WERI-Rb-1 (cell line): ENCODE data around the gene BACH1.
A peak's percentile ranks its signal among the peaks of the same experiment; 100 is the strongest.

ENCODE experiments used
- DNase-seq: peaks from one replicate; pipeline ENCODE4 v3.0.0-alpha.2; 2020
- H3K27ac ChIP-seq: fragments of 250-450 bp; sonication (Bioruptor Pico); 2 replicates; pipeline ENCODE4 v1.5.1; 2020; ENCODE audit warnings: mild to moderate bottlenecking, moderate library complexity
- H3K27me3 ChIP-seq: fragments of 250-450 bp; sonication (Bioruptor Pico); 2 replicates; pipeline ENCODE4 v1.5.1; 2021; ENCODE audit warnings: mild to moderate bottlenecking, low read depth, moderate library complexity; ENCODE audit not compliant: insufficient read depth, severe bottlenecking
- H3K36me3 ChIP-seq: fragments of 250-450 bp; sonication (Bioruptor Pico); 2 replicates; pipeline ENCODE4 v1.5.1; 2020; ENCODE audit warnings: mild to moderate bottlenecking, moderate library complexity
- H3K4me3 ChIP-seq: 2 replicates; pipeline ENCODE4 v1.5.1; 2011; ENCODE audit warnings: low read depth, mild to moderate bottlenecking, control low read depth, low read length
- H3K9me3 ChIP-seq: fragments of 250-450 bp; sonication (Bioruptor Pico); 2 replicates; pipeline ENCODE4 v1.5.1; 2021; ENCODE audit warnings: mild to moderate bottlenecking, moderate library complexity; ENCODE audit not compliant: severe bottlenecking
- TF ChIP-seq, protein P1 (sequence below): IDR thresholded peaks from 2 replicates; pipeline ENCODE4 v1.5.1; 2011; ENCODE audit warnings: low read depth, mild to moderate bottlenecking, control low read depth, inconsistent platforms, low read length

The BACH1 gene

DNA sequence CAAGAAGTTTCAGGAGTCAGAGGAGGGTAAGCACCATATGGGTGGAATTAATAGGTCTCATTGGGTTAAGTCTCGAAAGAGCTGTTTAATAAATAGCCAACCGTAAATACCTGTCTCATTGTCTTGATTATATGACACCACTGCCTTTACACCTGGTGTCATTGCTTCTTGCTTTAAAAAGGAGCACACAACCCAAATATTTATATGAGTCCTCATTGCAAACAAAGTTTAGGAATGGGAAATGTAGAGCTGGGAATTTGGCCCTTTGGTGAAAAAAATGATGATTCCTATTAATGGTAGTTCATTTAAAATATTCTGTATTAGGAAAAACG, 2.1 kb downstream of the BACH1 start:
- DNase-seq, result peak; percentile 27
- TF ChIP-seq, protein P1, sequence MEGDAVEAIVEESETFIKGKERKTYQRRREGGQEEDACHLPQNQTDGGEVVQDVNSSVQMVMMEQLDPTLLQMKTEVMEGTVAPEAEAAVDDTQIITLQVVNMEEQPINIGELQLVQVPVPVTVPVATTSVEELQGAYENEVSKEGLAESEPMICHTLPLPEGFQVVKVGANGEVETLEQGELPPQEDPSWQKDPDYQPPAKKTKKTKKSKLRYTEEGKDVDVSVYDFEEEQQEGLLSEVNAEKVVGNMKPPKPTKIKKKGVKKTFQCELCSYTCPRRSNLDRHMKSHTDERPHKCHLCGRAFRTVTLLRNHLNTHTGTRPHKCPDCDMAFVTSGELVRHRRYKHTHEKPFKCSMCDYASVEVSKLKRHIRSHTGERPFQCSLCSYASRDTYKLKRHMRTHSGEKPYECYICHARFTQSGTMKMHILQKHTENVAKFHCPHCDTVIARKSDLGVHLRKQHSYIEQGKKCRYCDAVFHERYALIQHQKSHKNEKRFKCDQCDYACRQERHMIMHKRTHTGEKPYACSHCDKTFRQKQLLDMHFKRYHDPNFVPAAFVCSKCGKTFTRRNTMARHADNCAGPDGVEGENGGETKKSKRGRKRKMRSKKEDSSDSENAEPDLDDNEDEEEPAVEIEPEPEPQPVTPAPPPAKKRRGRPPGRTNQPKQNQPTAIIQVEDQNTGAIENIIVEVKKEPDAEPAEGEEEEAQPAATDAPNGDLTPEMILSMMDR, result no peak
- no peaks in the 10 kb centered on the region for H3K27me3 ChIP-seq
- H3K4me3 ChIP-seq, result peak overlapping the region; percentile 97
- H3K9me3 ChIP-seq, result no peaks in the 10 kb centered on the region
- peaks cover 9% of the 10 kb centered on the region for H3K36me3 ChIP-seq
- H3K27ac ChIP-seq, result peak overlapping the region; percentile 93

DNA sequence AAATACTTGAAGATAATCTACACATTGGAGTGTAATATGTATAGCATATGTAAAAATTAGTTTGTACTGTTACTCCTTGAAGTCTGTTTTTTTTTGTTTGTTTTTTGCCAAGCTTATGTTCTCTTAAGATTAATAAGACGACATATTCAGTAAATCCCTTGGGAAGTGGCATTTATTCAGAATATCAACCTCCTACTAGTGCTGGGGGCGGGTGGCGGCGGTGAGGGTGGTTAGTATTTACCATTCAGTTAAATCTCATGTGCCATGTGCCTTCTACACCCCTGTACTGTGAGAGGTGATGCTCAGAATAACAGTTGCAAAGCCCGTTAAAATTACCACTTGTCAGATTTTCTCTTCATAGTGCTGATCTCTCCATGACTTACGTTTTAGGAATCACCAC, 3.0 kb downstream of the BACH1 start:
- Histone ChIP-seq H3K36me3 (peaks cover 14% of the 10 kb centered on the region), H3K4me3 (peak overlapping the region; percentile 97), H3K9me3 (no peaks in the 10 kb centered on the region), H3K27me3 (no peaks in the 10 kb centered on the region), H3K27ac (no peak overlapping the region; the same call in 1 of the 2 replicates)
- TF ChIP-seq, protein P1, result no peak
- DNase-seq, result no peak

GRCh38 chr21:29302359-29302875, 3.7 kb downstream of the BACH1 start:
- no peak overlapping the region for H3K27ac ChIP-seq
- H3K27me3 ChIP-seq, result no peaks in the 10 kb centered on the region
- no peaks in the 10 kb centered on the region for H3K9me3 ChIP-seq
- TF ChIP-seq, protein P1, result no peak
- no peak for DNase-seq
- H3K4me3 ChIP-seq, result no peak overlapping the region
- peaks cover 20% of the 10 kb centered on the region for H3K36me3 ChIP-seq

DNA sequence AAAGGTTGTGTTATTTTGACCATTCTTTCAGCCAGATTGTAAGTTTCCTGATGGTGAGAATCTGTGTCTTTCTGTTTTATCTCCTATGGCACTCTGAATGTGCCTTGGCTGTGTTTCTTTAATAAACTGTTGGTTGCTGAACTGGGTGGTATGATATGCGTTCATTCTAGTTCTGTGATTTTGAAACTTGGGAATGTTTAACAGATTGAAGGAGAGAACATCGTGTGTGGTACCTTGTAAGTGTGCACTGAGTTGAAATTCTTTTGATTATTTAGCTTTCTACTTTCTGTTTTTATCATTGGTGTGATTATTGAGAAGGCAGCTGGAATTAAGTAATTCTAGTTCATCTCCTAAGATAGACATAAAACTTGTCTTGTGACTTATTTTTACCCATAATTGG, 4.6 kb downstream of the BACH1 start:
- Histone ChIP-seq H3K36me3 (peaks cover 20% of the 10 kb centered on the region), H3K27ac (no peak overlapping the region), H3K4me3 (no peak overlapping the region), H3K27me3 (no peaks in the 10 kb centered on the region), H3K9me3 (no peaks in the 10 kb centered on the region)
- TF ChIP-seq, protein P1, result no peak
- no peak for DNase-seq

- peaks cover 16% of the 10 kb centered on the region for H3K36me3 ChIP-seq
- no peaks in the 10 kb centered on the region for H3K9me3 ChIP-seq
- TF ChIP-seq, protein P1, result no peak
- DNase-seq, result no peak
- H3K4me3 ChIP-seq, result no peak overlapping the region
- no peak overlapping the region for H3K27ac ChIP-seq
- H3K27me3 ChIP-seq, result no peaks in the 10 kb centered on the region
Observed at GRCh38 chr21:29304597-29304996, 5.9 kb downstream of the BACH1 start.

- no peak for DNase-seq
- H3K4me3 ChIP-seq, result no peak overlapping the region
- H3K27ac ChIP-seq, result no peak overlapping the region
- no peaks in the 10 kb centered on the region for H3K27me3 ChIP-seq
- TF ChIP-seq, protein P1, result no peak
- peaks cover 19% of the 10 kb centered on the region for H3K36me3 ChIP-seq
- no peaks in the 10 kb centered on the region for H3K9me3 ChIP-seq
Observed at GRCh38 chr21:29305068-29305467, 6.3 kb downstream of the BACH1 start.
